Calu3 (cell line): ENCODE results near the gene STEAP2. TPM values are rescaled to one million over a fixed set of nuclear protein-coding genes. Genes with fewer than 3 reads are reported as not detected.

Experiments
- BruUV-seq: library from RNA; stranded (reverse); fragments of 400-500 nt; replicated peaks from 2 replicates; lab custom pipeline; 2021; lab: Mats Ljungman, UMichigan
- CTCF ChIA-PET: fragments of 300-600 bp; sonication (Branson Sonifier 250); formaldehyde crosslinking; loops from one replicate; lab custom pipeline; 2022; ENCODE audit warnings: antibody characterized with exemption; lab: Charles Lee
- DNase-seq: peaks from one replicate; pipeline ENCODE4 v3.0.0; 2022
- H3K27ac Mint-ChIP-seq: one replicate; pipeline ENCODE4 v1.8.0; 2022; ENCODE audit warnings: mixed read lengths; ENCODE audit not compliant: unreplicated experiment
- H3K27me3 Mint-ChIP-seq: one replicate; pipeline ENCODE4 v1.8.0; 2022; ENCODE audit warnings: mixed read lengths; ENCODE audit not compliant: unreplicated experiment
- H3K36me3 Mint-ChIP-seq: one replicate; pipeline ENCODE4 v1.8.0; 2022; ENCODE audit warnings: mild to moderate bottlenecking, moderate library complexity, mixed read lengths; ENCODE audit not compliant: insufficient read depth, unreplicated experiment
- H3K4me1 Mint-ChIP-seq: one replicate; pipeline ENCODE4 v1.8.0; 2022; ENCODE audit warnings: mild to moderate bottlenecking, low read depth, mixed read lengths; ENCODE audit not compliant: unreplicated experiment
- H3K4me3 Mint-ChIP-seq: one replicate; pipeline ENCODE4 v1.8.0; 2022; ENCODE audit warnings: mild to moderate bottlenecking, low read depth, moderate library complexity, mixed read lengths; ENCODE audit not compliant: unreplicated experiment
- H3K9me3 Mint-ChIP-seq: one replicate; pipeline ENCODE4 v1.8.0; 2022; ENCODE audit warnings: low read depth, mixed read lengths; ENCODE audit not compliant: unreplicated experiment
- intact Hi-C: fragments of 100-400 bp; cut with micrococcal nuclease; formaldehyde crosslinking; loops from one replicate; pipeline ENCODE4 v1.10.0; 2022; ENCODE audit not compliant: unreplicated experiment
- total RNA-seq: library from RNA; stranded (reverse); gene quantifications from 2 replicates; pipeline ENCODE4 v1.2.3, GENCODE V29; 2022
- TF ChIP-seq, protein P1 (sequence below): fragments of 200-600 bp; IDR thresholded peaks from one replicate; pipeline ENCODE4 v1.8.0; 2022; ENCODE audit warnings: antibody characterized with exemption; ENCODE audit not compliant: unreplicated experiment

Gene STEAP2
- total RNA-seq, 1 experiment from 2014 or later: 38.5 TPM

- Mint-ChIP-seq H3K27ac (no peak overlapping the region), H3K36me3 (peaks cover 6% of the 10 kb centered on the region), H3K4me3 (no peak overlapping the region), H3K9me3 (peaks cover 11% of the 10 kb centered on the region), H3K27me3 (no peaks in the 10 kb centered on the region), H3K4me1 (peaks cover 28% of the 10 kb centered on the region)
- intact Hi-C loops: no loop called here
- CTCF ChIA-PET: no interaction called here
- no TSS peak for BruUV-seq
- TF ChIP-seq, protein P1, sequence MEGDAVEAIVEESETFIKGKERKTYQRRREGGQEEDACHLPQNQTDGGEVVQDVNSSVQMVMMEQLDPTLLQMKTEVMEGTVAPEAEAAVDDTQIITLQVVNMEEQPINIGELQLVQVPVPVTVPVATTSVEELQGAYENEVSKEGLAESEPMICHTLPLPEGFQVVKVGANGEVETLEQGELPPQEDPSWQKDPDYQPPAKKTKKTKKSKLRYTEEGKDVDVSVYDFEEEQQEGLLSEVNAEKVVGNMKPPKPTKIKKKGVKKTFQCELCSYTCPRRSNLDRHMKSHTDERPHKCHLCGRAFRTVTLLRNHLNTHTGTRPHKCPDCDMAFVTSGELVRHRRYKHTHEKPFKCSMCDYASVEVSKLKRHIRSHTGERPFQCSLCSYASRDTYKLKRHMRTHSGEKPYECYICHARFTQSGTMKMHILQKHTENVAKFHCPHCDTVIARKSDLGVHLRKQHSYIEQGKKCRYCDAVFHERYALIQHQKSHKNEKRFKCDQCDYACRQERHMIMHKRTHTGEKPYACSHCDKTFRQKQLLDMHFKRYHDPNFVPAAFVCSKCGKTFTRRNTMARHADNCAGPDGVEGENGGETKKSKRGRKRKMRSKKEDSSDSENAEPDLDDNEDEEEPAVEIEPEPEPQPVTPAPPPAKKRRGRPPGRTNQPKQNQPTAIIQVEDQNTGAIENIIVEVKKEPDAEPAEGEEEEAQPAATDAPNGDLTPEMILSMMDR: no peak
- DNase-seq: no peak
Observed at GRCh38 chr7:90167361-90167760, 44.2 kb upstream of the STEAP2 start.

- DNase-seq: no peak
- CTCF ChIA-PET: no interaction called here
- no peak overlapping the region for H3K27ac Mint-ChIP-seq
- H3K27me3 Mint-ChIP-seq: no peaks in the 10 kb centered on the region
- peaks cover 11% of the 10 kb centered on the region for H3K9me3 Mint-ChIP-seq
- H3K4me1 Mint-ChIP-seq: peaks cover 40% of the 10 kb centered on the region
- BruUV-seq: no TSS peak
- TF ChIP-seq, protein P1: no peak
- H3K4me3 Mint-ChIP-seq: no peak overlapping the region
- peaks cover 9% of the 10 kb centered on the region for H3K36me3 Mint-ChIP-seq
- intact Hi-C loops: loop anchor here (5.0 kb wide), 1 partner anchor 42 kb away; the partner anchor contains the start of gene STEAP2
Observed at GRCh38 chr7:90169891-90170290, 41.6 kb upstream of the STEAP2 start.

- H3K36me3 Mint-ChIP-seq: peaks cover 9% of the 10 kb centered on the region
- H3K27ac Mint-ChIP-seq: peak overlapping the region; percentile 26
- BruUV-seq: no TSS peak
- TF ChIP-seq, protein P1: no peak
- H3K27me3 Mint-ChIP-seq: no peaks in the 10 kb centered on the region
- H3K4me3 Mint-ChIP-seq: no peak overlapping the region
- intact Hi-C loops: loop anchor here (5.0 kb wide), 1 partner anchor 40 kb away; the partner anchor contains the start of gene STEAP2
- peaks cover 11% of the 10 kb centered on the region for H3K9me3 Mint-ChIP-seq
- CTCF ChIA-PET: interaction anchor here (1.6 kb wide), 1 partner anchor 40 kb away, joined by 6 read pairs; the partner anchor contains the start of gene STEAP2
- no peak for DNase-seq
- H3K4me1 Mint-ChIP-seq: peaks cover 30% of the 10 kb centered on the region
Observed at GRCh38 chr7:90172121-90172520, 39.4 kb upstream of the STEAP2 start.

DNA sequence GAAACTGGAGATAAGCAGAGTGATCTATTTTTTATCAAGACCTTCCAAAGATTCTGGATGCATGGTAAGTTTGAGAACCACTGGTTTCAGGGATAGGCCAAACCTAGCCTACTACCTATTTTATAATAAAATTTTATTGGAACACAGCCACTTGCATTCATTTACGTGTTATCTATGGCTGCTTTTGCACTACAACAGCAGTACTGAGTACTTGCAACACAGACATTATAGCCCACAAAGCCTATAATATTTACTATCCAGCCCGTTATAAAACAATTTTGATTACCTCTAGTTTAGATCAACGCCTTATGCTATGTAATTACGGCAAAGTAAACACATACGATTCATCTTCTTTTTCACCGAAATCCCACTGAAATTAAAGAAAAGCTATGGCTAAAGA lies 38.9 kb upstream of the STEAP2 start:
- TF ChIP-seq, protein P1: no peak
- Mint-ChIP-seq H3K4me3 (peak overlapping the region; percentile 44), H3K4me1 (peaks cover 29% of the 10 kb centered on the region), H3K9me3 (peaks cover 11% of the 10 kb centered on the region), H3K27ac (peak overlapping the region; percentile 76), H3K27me3 (no peaks in the 10 kb centered on the region), H3K36me3 (peaks cover 9% of the 10 kb centered on the region)
- CTCF ChIA-PET: interaction anchor here (1.6 kb wide), 1 partner anchor 40 kb away, joined by 6 read pairs; the partner anchor contains the start of gene STEAP2
- DNase-seq: no peak
- intact Hi-C loops: loop anchor here (5.0 kb wide), 1 partner anchor 40 kb away; the partner anchor contains the start of gene STEAP2
- BruUV-seq: no TSS peak
